ENCODE results near the gene CD109.

The CD109 gene

GRCh38 chr6:73768558-73768957 lies 72.6 kb downstream of the CD109 start:
- Histone ChIP-seq H3K27me3 (no peaks in the 10 kb centered on the region), H3K36me3 (no peaks in the 10 kb centered on the region), H3K9me3 (no peaks in the 10 kb centered on the region), H3K4me3 (ENCODE audit: low read depth in 1 of 2, low read length in 1 of 2) (no peak overlapping the region), H3K4me1 (ENCODE audit: control insufficient read depth in 1 of 2, insufficient read depth in 1 of 2, low read depth in 1 of 2, low read length in 1 of 2) (no peaks in the 10 kb centered on the region), H3K27ac (no peak overlapping the region)
- no peak for TF ChIP-seq CTCF (IDR thresholded peaks at IDR 0.05)

GRCh38 chr6:73769976-73770375 lies 74.0 kb downstream of the CD109 start:
- Histone ChIP-seq H3K4me1 (ENCODE audit: control insufficient read depth in 1 of 2, insufficient read depth in 1 of 2, low read depth in 1 of 2, low read length in 1 of 2) (no peaks in the 10 kb centered on the region), H3K9me3 (no peaks in the 10 kb centered on the region), H3K27ac (no peak overlapping the region), H3K27me3 (no peaks in the 10 kb centered on the region), H3K36me3 (no peaks in the 10 kb centered on the region), H3K4me3 (ENCODE audit: low read depth in 1 of 2, low read length in 1 of 2) (no peak overlapping the region)
- no peak for TF ChIP-seq CTCF (IDR thresholded peaks at IDR 0.05)

- Histone ChIP-seq H3K27ac (no peak overlapping the region), H3K4me3 (ENCODE audit: low read depth in 1 of 2, low read length in 1 of 2) (no peak overlapping the region), H3K36me3 (no peaks in the 10 kb centered on the region), H3K4me1 (ENCODE audit: control insufficient read depth in 1 of 2, insufficient read depth in 1 of 2, low read depth in 1 of 2, low read length in 1 of 2) (no peaks in the 10 kb centered on the region), H3K27me3 (no peaks in the 10 kb centered on the region), H3K9me3 (no peaks in the 10 kb centered on the region)
- TF ChIP-seq CTCF (IDR thresholded peaks at IDR 0.05): no peak
Measured at GRCh38 chr6:73774311-73774774, 78.3 kb downstream of the CD109 start.

GRCh38 chr6:73779943-73780342 lies 83.9 kb downstream of the CD109 start:
- no peak for TF ChIP-seq CTCF (IDR thresholded peaks at IDR 0.05)
- H3K9me3 ChIP-seq: no peaks in the 10 kb centered on the region
- no peak overlapping the region for H3K4me3 ChIP-seq (ENCODE audit: low read depth in 1 of 2, low read length in 1 of 2)
- H3K4me1 ChIP-seq (ENCODE audit: control insufficient read depth in 1 of 2, insufficient read depth in 1 of 2, low read depth in 1 of 2, low read length in 1 of 2): no peaks in the 10 kb centered on the region
- no peaks in the 10 kb centered on the region for H3K27me3 ChIP-seq
- no peaks in the 10 kb centered on the region for H3K36me3 ChIP-seq
- no peak overlapping the region for H3K27ac ChIP-seq

GRCh38 chr6:73782911-73783310 lies 86.9 kb downstream of the CD109 start:
- Histone ChIP-seq H3K9me3 (no peaks in the 10 kb centered on the region), H3K27ac (no peak overlapping the region), H3K36me3 (no peaks in the 10 kb centered on the region), H3K27me3 (no peaks in the 10 kb centered on the region), H3K4me1 (ENCODE audit: control insufficient read depth in 1 of 2, insufficient read depth in 1 of 2, low read depth in 1 of 2, low read length in 1 of 2) (no peaks in the 10 kb centered on the region), H3K4me3 (ENCODE audit: low read depth in 1 of 2, low read length in 1 of 2) (no peak overlapping the region)
- no peak for TF ChIP-seq CTCF (IDR thresholded peaks at IDR 0.05)
